GM12891 (cell line): ENCODE measurements around the gene ANKRD7.

ENCODE experiments used
- PAX5 ChIP-seq: IDR thresholded peaks from 2 replicates; pipeline ENCODE4 v1.6.1; 2011; ENCODE audit warnings: low read length, moderate library complexity, mild to moderate bottlenecking; ENCODE audit not compliant: insufficient read depth, severe bottlenecking
- POLR2A ChIP-seq: IDR thresholded peaks from 2 replicates; pipeline ENCODE4 v1.6.1; 2011; ENCODE audit warnings: low read depth, low read length, control low read depth
- POLR2AphosphoS5 ChIP-seq: IDR thresholded peaks from 2 replicates; pipeline ENCODE4 v1.6.1; 2011; ENCODE audit warnings: low read depth, low read length, control low read depth
- POU2F2 ChIP-seq: IDR thresholded peaks from 2 replicates; pipeline ENCODE4 v1.6.1; 2011; ENCODE audit warnings: low read depth, mild to moderate bottlenecking, control low read depth, low read length, moderate library complexity
- SPI1 ChIP-seq: IDR thresholded peaks from 2 replicates; pipeline ENCODE4 v1.6.1; 2011; ENCODE audit warnings: low read depth, low read length, control low read depth
- TAF1 ChIP-seq: IDR thresholded peaks from 2 replicates; pipeline ENCODE4 v1.6.1; 2011; ENCODE audit warnings: low read depth, low read length, control low read depth

GRCh38 chr7:118232837-118233236, 8.3 kb downstream of the ANKRD7 start:
- TF ChIP-seq POLR2A: no peak
- no peak for TF ChIP-seq PAX5
- no peak for TF ChIP-seq POLR2AphosphoS5
- TF ChIP-seq TAF1: no peak
- no peak for TF ChIP-seq POU2F2
- TF ChIP-seq SPI1: no peak
